Endometrium (tissue), 2 donors: ENCODE data around the gene POLR2J3.
"Not testable (repeated sequence)": the region's sequence is repeated elsewhere in the genome, so short reads cannot be mapped to it uniquely, and the experiment has no call there.

ENCODE experiments used
- FAIRE-seq: peaks from 2 replicates; lab custom pipeline; 2012; peaks lifted over from hg19 to GRCh38; lab: Jason Lieb, UNC
- donor health status: control.
- donor health status: control.

POLR2J3 gene

DNA sequence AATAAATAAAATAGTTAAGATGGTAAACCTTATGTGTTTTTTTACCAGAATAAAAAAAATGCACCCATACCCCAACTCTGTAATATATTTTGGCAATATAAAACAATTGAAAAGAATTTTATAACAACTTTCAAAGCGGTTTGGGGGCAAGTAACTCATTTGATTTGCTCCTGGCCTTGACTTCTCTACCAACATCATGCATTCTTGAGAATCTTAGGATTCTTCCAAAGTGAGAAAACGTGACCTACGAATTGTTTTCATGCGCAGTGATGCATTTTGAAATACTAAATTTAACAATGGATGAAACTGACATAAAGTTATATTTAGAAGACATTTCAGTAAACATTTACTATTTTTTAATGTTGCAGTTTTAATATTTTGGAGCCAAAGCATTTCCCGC, 51.6 kb downstream of the POLR2J3 start:
- not testable (repeated sequence) for FAIRE-seq

- not testable (repeated sequence) for FAIRE-seq
Measured at GRCh38 chr7:102517550-102518147, 54.7 kb downstream of the POLR2J3 start, which contains the start of gene RASA4B. RASA4B (minus strand) TSS chr7:102517777; CDS start chr7:102517710, 67 bp downstream.
